Ishikawa (cell line): Measurements from ENCODE around the gene IGDCC3.

ENCODE experiments used
- CEBPB ChIP-seq: IDR thresholded peaks from 2 replicates; pipeline ENCODE4 v1.6.1; 2012
- CREB1 ChIP-seq: IDR thresholded peaks from 2 replicates; pipeline ENCODE4 v1.6.1; 2012; ENCODE audit warnings: low read depth
- EGR1 ChIP-seq: IDR thresholded peaks from 2 replicates; pipeline ENCODE4 v1.6.1; 2012
- EP300 ChIP-seq: IDR thresholded peaks from 2 replicates; pipeline ENCODE4 v1.6.1; 2012; ENCODE audit warnings: borderline replicate concordance
- FOXM1 ChIP-seq: IDR thresholded peaks from 2 replicates; pipeline ENCODE4 v1.6.1; 2012; ENCODE audit warnings: low read depth, borderline replicate concordance
- MAX ChIP-seq: IDR thresholded peaks from 2 replicates; pipeline ENCODE4 v1.6.1; 2012
- NFIC ChIP-seq: IDR thresholded peaks from 2 replicates; pipeline ENCODE4 v1.6.1; 2012
- RAD21 ChIP-seq: IDR thresholded peaks from 2 replicates; pipeline ENCODE4 v1.6.1; 2012; ENCODE audit warnings: low read depth
- REST ChIP-seq: IDR thresholded peaks from 2 replicates; pipeline ENCODE4 v1.6.1; 2012; ENCODE audit warnings: low read depth, mild to moderate bottlenecking
- TAF1 ChIP-seq: IDR thresholded peaks from 2 replicates; pipeline ENCODE4 v1.6.1; 2012; ENCODE audit warnings: low read depth, mild to moderate bottlenecking
- TCF12 ChIP-seq: IDR thresholded peaks from 2 replicates; pipeline ENCODE4 v1.6.1; 2012; ENCODE audit warnings: low read depth
- TEAD4 ChIP-seq: IDR thresholded peaks from 2 replicates; pipeline ENCODE4 v1.6.1; 2012
- YY1 ChIP-seq: IDR thresholded peaks from 2 replicates; pipeline ENCODE4 v1.6.1; 2012; ENCODE audit warnings: low read depth
- ZBTB7A ChIP-seq: IDR thresholded peaks from 2 replicates; pipeline ENCODE4 v1.6.1; 2012; ENCODE audit warnings: low read depth
- TF ChIP-seq, protein P1 (sequence below): IDR thresholded peaks from 2 replicates; pipeline ENCODE4 v1.6.1; 2012

Gene IGDCC3

DNA sequence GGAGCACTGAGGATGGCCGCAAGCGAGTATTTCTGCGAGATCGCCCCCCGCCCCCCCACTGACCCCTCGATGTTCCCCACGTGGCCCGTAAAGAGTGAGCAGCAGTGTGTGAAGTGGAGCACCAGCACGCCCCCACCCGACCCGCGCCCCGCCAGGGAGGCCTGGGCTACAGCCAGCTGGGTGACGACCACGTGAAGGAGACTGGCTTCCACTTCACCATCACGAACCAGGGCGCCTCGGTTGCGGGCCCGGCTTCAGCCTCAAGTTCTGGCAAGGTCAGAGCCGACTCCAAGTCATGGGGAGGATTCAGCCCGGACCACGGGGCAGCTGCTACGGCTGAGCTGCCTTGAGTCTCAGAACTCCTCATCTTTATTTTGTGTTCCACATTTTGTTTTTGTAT, 75.7 kb downstream of the IGDCC3 start:
- TF ChIP-seq YY1 = no peak
- TF ChIP-seq, protein P1, sequence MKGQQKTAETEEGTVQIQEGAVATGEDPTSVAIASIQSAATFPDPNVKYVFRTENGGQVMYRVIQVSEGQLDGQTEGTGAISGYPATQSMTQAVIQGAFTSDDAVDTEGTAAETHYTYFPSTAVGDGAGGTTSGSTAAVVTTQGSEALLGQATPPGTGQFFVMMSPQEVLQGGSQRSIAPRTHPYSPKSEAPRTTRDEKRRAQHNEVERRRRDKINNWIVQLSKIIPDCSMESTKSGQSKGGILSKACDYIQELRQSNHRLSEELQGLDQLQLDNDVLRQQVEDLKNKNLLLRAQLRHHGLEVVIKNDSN = no peak
- no peak for TF ChIP-seq MAX
- no peak for TF ChIP-seq TEAD4
- TF ChIP-seq EP300 = no peak
- TF ChIP-seq ZBTB7A = no peak
- TF ChIP-seq CREB1 = no peak
- no peak for TF ChIP-seq FOXM1
- no peak for TF ChIP-seq RAD21
- no peak for TF ChIP-seq CEBPB
- no peak for TF ChIP-seq TAF1
- no peak for TF ChIP-seq REST
- no peak for TF ChIP-seq TCF12
- no peak for TF ChIP-seq NFIC

DNA sequence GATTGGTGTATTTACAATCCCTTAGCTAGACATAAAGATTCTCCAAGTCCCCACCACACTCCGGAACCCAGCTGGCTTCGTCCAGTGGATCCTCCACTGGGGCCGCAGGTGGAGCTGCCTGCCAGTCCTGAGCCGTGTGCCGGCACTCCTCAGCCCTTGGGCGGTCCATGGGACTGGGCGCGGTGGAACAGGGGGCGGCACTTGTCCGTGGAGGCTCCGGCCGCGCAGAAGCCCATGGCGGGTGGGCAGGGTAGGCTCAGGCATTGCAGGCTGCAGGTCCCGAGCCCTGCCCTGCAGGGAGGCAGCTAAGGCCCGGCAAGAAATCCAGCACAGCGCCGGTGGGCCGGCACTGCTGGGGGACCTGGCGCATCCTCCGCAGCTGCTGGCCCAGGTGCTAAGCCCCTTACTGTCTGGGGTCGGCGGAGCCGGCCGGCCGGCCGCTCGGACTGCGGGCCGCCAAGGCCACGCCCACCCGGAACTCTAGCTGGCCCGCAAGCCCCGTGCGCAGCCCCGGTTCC, 76.8 kb downstream of the IGDCC3 start:
- TF ChIP-seq TEAD4 = no peak
- no peak for TF ChIP-seq MAX
- no peak for TF ChIP-seq ZBTB7A
- TF ChIP-seq EP300 = no peak
- TF ChIP-seq, protein P1 = no peak
- TF ChIP-seq TCF12 = no peak
- no peak for TF ChIP-seq TAF1
- no peak for TF ChIP-seq FOXM1
- no peak for TF ChIP-seq CEBPB
- no peak for TF ChIP-seq REST
- TF ChIP-seq RAD21 = no peak
- no peak for TF ChIP-seq CREB1
- no peak for TF ChIP-seq YY1
- no peak for TF ChIP-seq EGR1

DNA sequence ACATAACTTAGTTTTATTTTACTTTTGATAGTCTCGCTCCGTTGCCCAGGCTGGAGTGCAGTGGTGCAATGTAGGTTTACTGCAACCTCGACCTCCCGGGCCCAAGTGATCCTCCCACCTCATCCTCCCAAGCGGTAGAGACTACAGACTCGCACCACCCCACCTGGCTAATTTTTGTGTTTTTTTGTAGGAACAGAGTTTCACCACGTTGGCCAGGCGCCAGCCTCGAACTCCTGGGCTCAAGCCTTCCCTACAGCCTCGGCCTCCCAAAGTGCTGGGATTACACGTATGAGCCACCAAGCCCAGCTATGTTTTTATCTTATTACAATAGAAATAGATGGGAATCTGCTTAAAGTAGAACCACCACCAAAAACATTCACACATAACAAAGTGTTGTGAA, 79.1 kb downstream of the IGDCC3 start:
- TF ChIP-seq CEBPB = no peak
- no peak for TF ChIP-seq CREB1
- no peak for TF ChIP-seq YY1
- TF ChIP-seq MAX = no peak
- TF ChIP-seq NFIC = no peak
- no peak for TF ChIP-seq ZBTB7A
- no peak for TF ChIP-seq TCF12
- no peak for TF ChIP-seq EP300
- TF ChIP-seq RAD21 = no peak

DNA sequence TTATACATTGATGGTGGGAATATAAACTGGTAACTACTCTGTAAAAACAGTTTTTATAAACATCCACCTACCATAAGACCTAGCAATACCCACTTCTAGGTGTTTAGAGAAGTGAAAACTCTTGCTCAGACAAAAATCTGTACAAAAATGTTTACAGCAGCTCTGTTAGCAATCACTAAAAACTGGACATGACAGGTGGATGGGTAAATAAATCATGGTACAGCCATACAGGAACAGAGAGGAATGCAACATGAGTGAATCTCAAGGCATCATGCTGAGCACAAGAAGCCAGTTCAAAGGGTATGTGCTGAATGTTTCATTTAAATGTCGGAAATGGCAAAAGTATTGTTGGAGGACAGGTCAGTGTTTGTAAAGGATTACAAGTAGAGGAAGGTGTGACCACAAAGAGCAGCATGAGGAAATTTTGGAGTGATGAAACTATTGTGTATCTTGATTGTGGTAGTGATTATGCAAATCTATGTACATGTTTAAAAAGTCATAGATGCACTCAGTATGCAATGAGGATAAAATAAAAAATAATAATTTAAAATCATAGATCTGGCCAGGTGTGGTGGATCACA, 84.8 kb downstream of the IGDCC3 start:
- TF ChIP-seq REST (no peak), CEBPB (no peak), TAF1 (no peak), RAD21 (no peak), EP300 (no peak), MAX (no peak), YY1 (no peak), CREB1 (no peak), EGR1 (no peak), FOXM1 (no peak)
